K562 (cell line): ENCODE data around the gene FSTL4. TPM values are rescaled to one million over a fixed set of nuclear protein-coding genes. Genes with fewer than 3 reads are reported as not detected.

ENCODE experiments used
- ATAC-seq: fragments of 200-7000 bp; cut with Tn5 transposase; 3 replicates; pipeline ENCODE4 v1.9.1; 2020; ENCODE audit warnings: moderate library complexity
- BruUV-seq: library from RNA; stranded (reverse); fragments of 400-500 nt; replicated peaks from 2 replicates; lab custom pipeline; 2021; lab: Mats Ljungman, UMichigan
- CTCF ChIA-PET: fragments of 300-600 bp; formaldehyde crosslinking; extraction: SDS; loops from one replicate; lab custom pipeline; 2021; ENCODE audit warnings: low intra/inter-chr PET ratio; lab: Yijun Ruan, JAX
- POLR2A ChIA-PET: fragments of 300-600, 350-650 bp; sonication (Branson Sonifier 250); formaldehyde crosslinking; extraction: SDS; loops from one replicate; lab custom pipeline; 2021; ENCODE audit warnings: antibody characterized with exemption, inconsistent platforms; lab: Yijun Ruan, JAX
- DNase-seq, 4 experiments: peaks; one replicate each; pipeline versions ENCODE4 v3.0.0 to v3.0.0-alpha.2; 2011 to 2018; ENCODE audit warnings: low spot score in 3 of 4, mixed read lengths in 3 of 4; ENCODE audit errors: extremely low read depth in 1 of 4
- FAIRE-seq: peaks from 2 replicates; lab custom pipeline; 2011; peaks lifted over from hg19 to GRCh38; lab: Jason Lieb, UNC
- H2AFZ ChIP-seq: 2 replicates; pipeline ENCODE4 v1.6.0; 2011; ENCODE audit warnings: low read depth, low read length, control low read depth, inconsistent platforms
- H3K27ac ChIP-seq: fragments of 200-600 bp; 3 replicates; pipeline ENCODE4 v1.8.0; 2011; ENCODE audit warnings: low read depth, mild to moderate bottlenecking, control low read depth, inconsistent platforms, low read length, moderate library complexity, mixed read lengths; ENCODE audit errors: extremely low read depth
- H3K27me3 ChIP-seq, 2 experiments: fragments of 300-600 bp in 1 of 2; 2 replicates in 1 of 2; 3 replicates in 1 of 2; pipeline versions ENCODE4 v1.6.0 to v1.8.0; 2011; ENCODE audit warnings: inconsistent platforms in 2 of 2, low read length in 2 of 2, mild to moderate bottlenecking in 1 of 2, mixed read lengths in 1 of 2, moderate library complexity in 1 of 2; ENCODE audit not compliant: control insufficient read depth in 2 of 2, insufficient read depth in 2 of 2
- H3K36me3 ChIP-seq: fragments of 300-600 bp; 3 replicates; pipeline ENCODE4 v1.8.0; 2011; ENCODE audit warnings: mild to moderate bottlenecking, low read length, inconsistent platforms; ENCODE audit not compliant: control insufficient read depth, insufficient read depth
- H3K4me1 ChIP-seq, 2 experiments: fragments of 200-600 bp in 1 of 2; replicated peaks in 1 of 2; 2 replicates in 1 of 2; 3 replicates in 1 of 2; pipeline versions ENCODE4 v1.5.1 to v1.8.0; 2011; ENCODE audit warnings: inconsistent platforms in 2 of 2, low read length in 2 of 2, mild to moderate bottlenecking in 1 of 2, mixed read lengths in 1 of 2, moderate library complexity in 1 of 2; ENCODE audit not compliant: control insufficient read depth in 2 of 2, insufficient read depth in 2 of 2
- H3K4me2 ChIP-seq: 2 replicates; pipeline ENCODE4 v1.6.1; 2011; ENCODE audit warnings: low read length, control low read depth, inconsistent platforms, mixed read lengths; ENCODE audit not compliant: insufficient read depth
- H3K4me3 ChIP-seq: fragments of 200-600 bp; sonication (generic), shearing (Covaris generic); 2 replicates; pipeline ENCODE4 v1.5.1; 2016; ENCODE audit warnings: control low read depth, inconsistent platforms
- H3K79me2 ChIP-seq: fragments of 200-600 bp; 3 replicates; pipeline ENCODE4 v1.8.0; 2011; ENCODE audit warnings: low read length, inconsistent platforms; ENCODE audit not compliant: control insufficient read depth, insufficient read depth
- H3K9ac ChIP-seq, 2 experiments: 2 replicates each; pipeline versions ENCODE4 v1.6.0 to v1.6.1; 2011; ENCODE audit warnings: low read depth in 2 of 2, low read length in 2 of 2, control low read depth in 1 of 2, inconsistent platforms in 1 of 2, mild to moderate bottlenecking in 1 of 2, mixed read lengths in 1 of 2; ENCODE audit not compliant: insufficient read depth in 1 of 2
- H3K9me1 ChIP-seq: one replicate; pipeline ENCODE4 v1.6.0; 2011; ENCODE audit warnings: inconsistent platforms, mild to moderate bottlenecking, low read length, moderate library complexity; ENCODE audit not compliant: control insufficient read depth, insufficient read depth
- H3K9me3 ChIP-seq: replicated peaks from 2 replicates; pipeline ENCODE4 v1.5.1; 2011; ENCODE audit warnings: low read depth, low read length, inconsistent platforms; ENCODE audit not compliant: control insufficient read depth, insufficient read depth
- H4K20me1 ChIP-seq: replicated peaks from 2 replicates; pipeline ENCODE4 v1.6.1; 2011; ENCODE audit warnings: low read length, inconsistent platforms, mixed read lengths; ENCODE audit not compliant: control insufficient read depth, insufficient read depth
- CBX1 ChIP-seq: sonication (generic); IDR thresholded peaks from 2 replicates; pipeline ENCODE4 v1.6.1; 2016; ENCODE audit warnings: antibody characterized with exemption, low read depth, mild to moderate bottlenecking
- CREB3L1 ChIP-seq: fragments of 450-650 bp; IDR thresholded peaks from 2 replicates; pipeline ENCODE4 v1.6.1; 2014; ENCODE audit warnings: low read depth, mild to moderate bottlenecking, moderate library complexity, borderline replicate concordance
- ERF ChIP-seq: fragments of 450-650 bp; formaldehyde crosslinking; IDR thresholded peaks from 2 replicates; pipeline ENCODE4 v1.4.0; 2020; ENCODE audit warnings: mild to moderate bottlenecking, mixed read lengths
- MED1 ChIP-seq: sonication (generic); formaldehyde crosslinking; IDR thresholded peaks from 2 replicates; pipeline ENCODE4 v1.8.1; 2023; ENCODE audit warnings: missing genetic modification reagents, borderline replicate concordance
- TRIM28 ChIP-seq: fragments of 450-650 bp; IDR thresholded peaks from 2 replicates; pipeline ENCODE4 v1.6.1; 2017
- ZNF175 ChIP-seq: fragments of 200-800 bp; sonication (Bioruptor generic); IDR thresholded peaks from 2 replicates; pipeline ENCODE4 v1.6.1; 2016; ENCODE audit warnings: low read depth, mild to moderate bottlenecking, missing genetic modification characterization, missing compliant biosample characterization
- ZNF184 ChIP-seq: sonication (generic); formaldehyde crosslinking; IDR thresholded peaks from 2 replicates; pipeline ENCODE4 v1.5.0; 2020; ENCODE audit warnings: missing genetic modification reagents
- ZNF444 ChIP-seq: fragments of 250-450 bp; sonication (Bioruptor Pico); IDR thresholded peaks from 2 replicates; pipeline ENCODE4 v1.4.0; 2020; ENCODE audit warnings: mild to moderate bottlenecking, moderate library complexity
- ZNF644 ChIP-seq: fragments of 200-800 bp; sonication (Bioruptor generic); IDR thresholded peaks from 2 replicates; pipeline ENCODE4 v1.6.1; 2016; ENCODE audit warnings: low read depth, missing genetic modification characterization, missing compliant biosample characterization
- WGBS: fragments of 100-300 bp; shearing (Covaris generic); methylation state at CpG from one replicate; pipeline ENCODE4 v1.1.6; 2016; ENCODE audit warnings: low coverage, mixed read lengths; ENCODE audit not compliant: insufficient coverage; ENCODE audit errors: missing lambda C conversion rate; 5-methylcytosine and 5-hydroxymethylcytosine counted together
- in situ Hi-C: fragments of 300-500 bp; cut with MboI; formaldehyde crosslinking; loops from 4 replicates; pipeline ENCODE4 v1.15.0; 2018; ENCODE audit warnings: inconsistent platforms, mixed read lengths
- intact Hi-C: fragments of 100-400 bp; cut with micrococcal nuclease; formaldehyde crosslinking; loops from 2 replicates; pipeline ENCODE4 v1.14.2; 2022
- polyA plus RNA-seq, 8 experiments: library from polyadenylated mRNA; depleted of rRNA in 4 of 8; stranded (reverse) in 5 of 8; unstranded in 3 of 8; fragments of >200 nt; fragmentation: Nextera tagmentation in 2 of 8; fragmentation: Illumina TruSeq in 1 of 8; extraction: Ambion mirVana in 2 of 8; extraction: Trizol in 1 of 8; gene quantifications; 2 replicates each; pipeline versions ENCODE4 v1.2.1 to v1.2.3, GENCODE V29; 2011 to 2014; ENCODE audit warnings: inconsistent platforms in 1 of 8, missing spikeins in 1 of 8
- total RNA-seq, 7 experiments: library from RNA; depleted of rRNA in 6 of 7; stranded (reverse); fragments of >200 nt in 6 of 7; fragmentation: Illumina TruSeq in 2 of 7; extraction: Trizol in 2 of 7; gene quantifications; 2 replicates each; pipeline versions ENCODE4 v1.2.1 to v1.2.3, GENCODE V29; 2011 to 2021; ENCODE audit warnings: low replicate concordance in 1 of 7
- TF ChIP-seq, protein P1 (sequence below): sonication (generic); formaldehyde crosslinking; IDR thresholded peaks from 2 replicates; pipeline ENCODE4 v1.4.0; 2020; ENCODE audit warnings: mild to moderate bottlenecking, missing genetic modification reagents

FSTL4 gene
- total and polyA plus RNA-seq, 9 of the 15 experiments (the other 6 are each of a cell fraction or from before 2014, with no cell fraction given), result 0.08 to 0.18 (median 0.10) TPM; not detected in 5

- H3K4me3 ChIP-seq, result no peak overlapping the region
- 0% methylated on average over 13 of the region's 13 CpGs for WGBS
- BruUV-seq, result no TSS peak
- H3K27me3 ChIP-seq, result peaks cover 15 to 80% of the 10 kb centered on the region in 2 experiments; a peak in 4 of 5 replicates
- in situ Hi-C loops (no loop called here), intact Hi-C loops (no loop called here)
- no peak overlapping the region for H3K9ac ChIP-seq
- no peak overlapping the region for H2AFZ ChIP-seq
- H3K4me1 ChIP-seq, result no peaks in the 10 kb centered on the region
- H3K79me2 ChIP-seq, result no peaks in the 10 kb centered on the region
- H3K9me3 ChIP-seq, result no peaks in the 10 kb centered on the region
- no peak for DNase-seq
- no peak overlapping the region for H3K4me2 ChIP-seq
- POLR2A ChIA-PET, result no interaction called here
- peaks cover 10% of the 10 kb centered on the region; the same call in 1 of the 2 replicates for H4K20me1 ChIP-seq
- no peak for TF ChIP-seq CBX1
- TF ChIP-seq, protein P1, sequence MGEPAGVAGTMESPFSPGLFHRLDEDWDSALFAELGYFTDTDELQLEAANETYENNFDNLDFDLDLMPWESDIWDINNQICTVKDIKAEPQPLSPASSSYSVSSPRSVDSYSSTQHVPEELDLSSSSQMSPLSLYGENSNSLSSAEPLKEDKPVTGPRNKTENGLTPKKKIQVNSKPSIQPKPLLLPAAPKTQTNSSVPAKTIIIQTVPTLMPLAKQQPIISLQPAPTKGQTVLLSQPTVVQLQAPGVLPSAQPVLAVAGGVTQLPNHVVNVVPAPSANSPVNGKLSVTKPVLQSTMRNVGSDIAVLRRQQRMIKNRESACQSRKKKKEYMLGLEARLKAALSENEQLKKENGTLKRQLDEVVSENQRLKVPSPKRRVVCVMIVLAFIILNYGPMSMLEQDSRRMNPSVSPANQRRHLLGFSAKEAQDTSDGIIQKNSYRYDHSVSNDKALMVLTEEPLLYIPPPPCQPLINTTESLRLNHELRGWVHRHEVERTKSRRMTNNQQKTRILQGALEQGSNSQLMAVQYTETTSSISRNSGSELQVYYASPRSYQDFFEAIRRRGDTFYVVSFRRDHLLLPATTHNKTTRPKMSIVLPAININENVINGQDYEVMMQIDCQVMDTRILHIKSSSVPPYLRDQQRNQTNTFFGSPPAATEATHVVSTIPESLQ (CRISPR knock-in tag), result no peak
- no peak for TF ChIP-seq ZNF175
- TF ChIP-seq ZNF644 (tag), result no peak
- no peak for TF ChIP-seq CREB3L1
- TF ChIP-seq TRIM28, result no peak
- TF ChIP-seq ZNF444, result no peak
- TF ChIP-seq ERF (CRISPR knock-in tag), result no peak
- no peak for TF ChIP-seq ZNF184
- TF ChIP-seq MED1 (CRISPR knock-in tag), result no peak
- TF ChIP-seq, all 486 proteins: peak for 0
- no peak for FAIRE-seq
- H3K27ac ChIP-seq, result no peak overlapping the region
- no peak for ATAC-seq
- CTCF ChIA-PET, result no interaction called here
- no peaks in the 10 kb centered on the region for H3K36me3 ChIP-seq
- no peaks in the 10 kb centered on the region for H3K9me1 ChIP-seq
These were observed 288.6 kb downstream of the FSTL4 start for GRCh38 chr5:133323494-133324457.
